K562 (cell line): ENCODE measurements around the gene NT5DC4. TPM values are rescaled to one million over a fixed set of nuclear protein-coding genes. Genes with fewer than 3 reads are reported as not detected.
A peak's percentile ranks its signal among the peaks of the same experiment; 100 is the strongest.

ENCODE experiments used
- CCAR2 ChIP-seq: fragments of 200-400 bp; formaldehyde crosslinking; IDR thresholded peaks from 2 replicates; pipeline ENCODE4 v1.6.1; 2017; ENCODE audit warnings: mild to moderate bottlenecking, low read depth, low read length
- CCNT2 ChIP-seq: IDR thresholded peaks from 2 replicates; pipeline ENCODE4 v1.6.1; 2011; ENCODE audit warnings: borderline replicate concordance, low read depth, mild to moderate bottlenecking, moderate library complexity, mixed read lengths, low read length; ENCODE audit not compliant: insufficient read length; ENCODE audit errors: extremely low read depth
- E2F5 ChIP-seq: sonication (generic); formaldehyde crosslinking; IDR thresholded peaks from 2 replicates; pipeline ENCODE4 v1.8.0; 2022; ENCODE audit warnings: mild to moderate bottlenecking, missing genetic modification reagents
- GATA2 ChIP-seq: sonication (generic); formaldehyde crosslinking; IDR thresholded peaks from 2 replicates; pipeline ENCODE4 v1.4.0; 2020; ENCODE audit warnings: mild to moderate bottlenecking, missing genetic modification reagents
- HMG20A ChIP-seq: fragments of 450-650 bp; formaldehyde crosslinking; conservative IDR thresholded peaks from 2 replicates; pipeline ENCODE4 v1.4.0; 2020; ENCODE audit warnings: mild to moderate bottlenecking, mixed read lengths
- IRF9 ChIP-seq: fragments of 450-650 bp; IDR thresholded peaks from 2 replicates; pipeline ENCODE4 v1.6.1; 2016; ENCODE audit warnings: missing biosample characterization, missing genetic modification characterization
- KLF6 ChIP-seq: fragments of 250-450 bp; sonication (Bioruptor Pico); IDR thresholded peaks from 2 replicates; pipeline ENCODE4 v1.4.0; 2020; ENCODE audit warnings: mild to moderate bottlenecking, moderate library complexity, borderline replicate concordance
- NFE2 ChIP-seq: IDR thresholded peaks from 2 replicates; pipeline ENCODE4 v1.6.1; 2014; ENCODE audit warnings: antibody characterized with exemption, low read depth
- SMARCB1 ChIP-seq: IDR thresholded peaks from 2 replicates; pipeline ENCODE4 v1.6.1; 2011; ENCODE audit warnings: improper control_type of control experiment, low read depth; ENCODE audit not compliant: insufficient read length
- TARDBP ChIP-seq: fragments of 450-650 bp; IDR thresholded peaks from 2 replicates; pipeline ENCODE4 v1.6.1; 2016
- U2AF2 ChIP-seq: fragments of 200-400 bp; formaldehyde crosslinking; optimal IDR thresholded peaks from 2 replicates; pipeline ENCODE3; 2017; ENCODE audit warnings: low read depth, mild to moderate bottlenecking, low read length
- ZBTB49 ChIP-seq: sonication (generic); formaldehyde crosslinking; IDR thresholded peaks from 2 replicates; pipeline ENCODE4 v1.8.0; 2022; ENCODE audit warnings: missing genetic modification reagents, mild to moderate bottlenecking, borderline replicate concordance
- ZNF274 ChIP-seq: IDR thresholded peaks from 2 replicates; pipeline ENCODE4 v1.6.1; 2011; ENCODE audit warnings: low read depth, mild to moderate bottlenecking, low read length, moderate library complexity, borderline replicate concordance
- ZNF280A ChIP-seq: fragments of 450-650 bp; IDR thresholded peaks from 2 replicates; pipeline ENCODE4 v1.6.1; 2018; ENCODE audit warnings: mild to moderate bottlenecking, low read depth; ENCODE audit not compliant: partially characterized antibody
- ZNF354B ChIP-seq: fragments of 250-450 bp; sonication (Bioruptor Pico); IDR thresholded peaks from 2 replicates; pipeline ENCODE4 v1.4.0; 2020
- ZNF384 ChIP-seq: IDR thresholded peaks from 2 replicates; pipeline ENCODE4 v1.6.1; 2012; ENCODE audit warnings: low read depth, low read length, improper control_type of control experiment
- ZNF655 ChIP-seq: fragments of 250-450 bp; sonication (Bioruptor Pico); IDR thresholded peaks from 2 replicates; pipeline ENCODE4 v1.5.0; 2021
- polyA plus RNA-seq, 8 experiments: library from polyadenylated mRNA; depleted of rRNA in 4 of 8; stranded (reverse) in 5 of 8; unstranded in 3 of 8; fragments of >200 nt; fragmentation: Nextera tagmentation in 2 of 8; fragmentation: Illumina TruSeq in 1 of 8; extraction: Ambion mirVana in 2 of 8; extraction: Trizol in 1 of 8; gene quantifications; 2 replicates each; pipeline versions ENCODE4 v1.2.1 to v1.2.3, GENCODE V29; 2011 to 2014; ENCODE audit warnings: inconsistent platforms in 1 of 8, missing spikeins in 1 of 8
- total RNA-seq, 7 experiments: library from RNA; depleted of rRNA in 6 of 7; stranded (reverse); fragments of >200 nt in 6 of 7; fragmentation: Illumina TruSeq in 2 of 7; extraction: Trizol in 2 of 7; gene quantifications; 2 replicates each; pipeline versions ENCODE4 v1.2.1 to v1.2.3, GENCODE V29; 2011 to 2021; ENCODE audit warnings: low replicate concordance in 1 of 7
- TF ChIP-seq, protein P1 (sequence below): fragments of 450-650 bp; formaldehyde crosslinking; IDR thresholded peaks from 2 replicates; pipeline ENCODE4 v1.4.0; 2022; ENCODE audit warnings: missing genetic modification characterization

Gene NT5DC4
- total and polyA plus RNA-seq, 9 of the 15 experiments (the other 6 are each of a cell fraction or from before 2014, with no cell fraction given) = 0.44 to 6.9 (median 2.5) TPM

GRCh38 chr2:112683550-112684414 is 37.0 kb upstream of the NT5DC4 start (continued):
- TF ChIP-seq IRF9 (tag) (no peak), SMARCB1 (no peak), ZNF655 (CRISPR knock-in tag) (no peak), CCNT2 (peak; percentile 86), ZNF280A (no peak), GATA2 (CRISPR knock-in tag) (peak; percentile 92), ZNF354B (CRISPR knock-in tag) (no peak), ZBTB49 (CRISPR knock-in tag) (no peak), CCAR2 (no peak), KLF6 (CRISPR knock-in tag) (no peak), U2AF2 (no peak), E2F5 (no peak), HMG20A (CRISPR knock-in tag) (no peak), ZNF274 (no peak), NFE2 (0 out of 2 replicates have a peak, but pooled peaks have one; percentile 27), ZNF384 (no peak), TARDBP (peak; percentile 33; the same call in 1 of the 2 replicates)
- TF ChIP-seq, protein P1, sequence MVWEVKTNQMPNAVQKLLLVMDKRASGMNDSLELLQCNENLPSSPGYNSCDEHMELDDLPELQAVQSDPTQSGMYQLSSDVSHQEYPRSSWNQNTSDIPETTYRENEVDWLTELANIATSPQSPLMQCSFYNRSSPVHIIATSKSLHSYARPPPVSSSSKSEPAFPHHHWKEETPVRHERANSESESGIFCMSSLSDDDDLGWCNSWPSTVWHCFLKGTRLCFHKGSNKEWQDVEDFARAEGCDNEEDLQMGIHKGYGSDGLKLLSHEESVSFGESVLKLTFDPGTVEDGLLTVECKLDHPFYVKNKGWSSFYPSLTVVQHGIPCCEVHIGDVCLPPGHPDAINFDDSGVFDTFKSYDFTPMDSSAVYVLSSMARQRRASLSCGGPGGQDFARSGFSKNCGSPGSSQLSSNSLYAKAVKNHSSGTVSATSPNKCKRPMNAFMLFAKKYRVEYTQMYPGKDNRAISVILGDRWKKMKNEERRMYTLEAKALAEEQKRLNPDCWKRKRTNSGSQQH (CRISPR knock-in tag) = no peak
